IMR-90 (cell line): ENCODE data around the gene DPH7. TPM values are rescaled to one million over a fixed set of nuclear protein-coding genes. Genes with fewer than 3 reads are reported as not detected.

Experiments
- ATAC-seq: fragments of 200-7000 bp; cut with Tn5 transposase; 2 replicates; pipeline ENCODE4 v1.9.1; 2020; ENCODE audit warnings: low read depth, mild to moderate bottlenecking, moderate library complexity
- BruUV-seq: library from RNA; stranded (reverse); fragments of 400-500 nt; replicated peaks from 2 replicates; lab custom pipeline; 2021; lab: Mats Ljungman, UMichigan
- CTCF ChIA-PET: fragments of 300-600 bp; formaldehyde crosslinking; extraction: SDS; loops from one replicate; lab custom pipeline; 2021; ENCODE audit warnings: antibody characterized with exemption; lab: Yijun Ruan, JAX
- POLR2A ChIA-PET: fragments of 300-600 bp; sonication (Branson Sonifier 250); formaldehyde crosslinking; loops from one replicate; lab custom pipeline; 2022; ENCODE audit warnings: antibody characterized with exemption; ENCODE audit not compliant: unreplicated experiment; lab: Charles Lee
- DNase-seq: peaks from one replicate; pipeline ENCODE4 v3.0.0; 2013
- H2AFZ ChIP-seq: replicated peaks from 2 replicates; pipeline ENCODE3; 2013; ENCODE audit warnings: low read length, mild to moderate bottlenecking; ENCODE audit not compliant: poor library complexity
- H2AK5ac ChIP-seq: 2 replicates; pipeline ENCODE4 v1.6.1; 2013; ENCODE audit warnings: low read depth, low read length, inconsistent platforms
- H2AK9ac ChIP-seq: replicated peaks from 2 replicates; pipeline ENCODE3; 2013; ENCODE audit warnings: mild to moderate bottlenecking, low read depth, low read length, moderate library complexity; ENCODE audit not compliant: poor library complexity
- H2BK120ac ChIP-seq: 2 replicates; pipeline ENCODE4 v1.6.1; 2013; ENCODE audit warnings: low read depth, low read length, inconsistent platforms
- H2BK15ac ChIP-seq: 3 replicates; pipeline ENCODE4 v1.6.1; 2013; ENCODE audit warnings: low read depth, low read length, inconsistent platforms
- H2BK20ac ChIP-seq: 2 replicates; pipeline ENCODE4 v1.6.1; 2013; ENCODE audit warnings: low read depth, mild to moderate bottlenecking, inconsistent platforms, low read length, moderate library complexity
- H2BK5ac ChIP-seq: 2 replicates; pipeline ENCODE4 v1.6.1; 2013; ENCODE audit warnings: mild to moderate bottlenecking, low read depth, low read length, inconsistent platforms; ENCODE audit not compliant: poor library complexity, severe bottlenecking
- H3K14ac ChIP-seq: replicated peaks from 2 replicates; pipeline ENCODE4 v1.6.1; 2013; ENCODE audit warnings: low read depth, low read length, inconsistent platforms
- H3K18ac ChIP-seq: 2 replicates; pipeline ENCODE4 v1.6.1; 2013; ENCODE audit warnings: low read depth, low read length, control low read depth
- H3K23ac ChIP-seq: 2 replicates; pipeline ENCODE4 v1.6.1; 2013; ENCODE audit warnings: low read depth, low read length, inconsistent platforms
- H3K27ac ChIP-seq: 2 replicates; pipeline ENCODE4 v1.5.1; 2013; ENCODE audit warnings: mild to moderate bottlenecking, control low read depth, low read length; ENCODE audit not compliant: insufficient read depth
- H3K27me3 ChIP-seq: 2 replicates; pipeline ENCODE4 v1.6.1; 2013; ENCODE audit warnings: low read length; ENCODE audit not compliant: control insufficient read depth, insufficient read depth
- H3K36me3 ChIP-seq: 2 replicates; pipeline ENCODE4 v1.6.1; 2013; ENCODE audit warnings: low read length, mixed read lengths; ENCODE audit not compliant: control insufficient read depth, insufficient read depth
- H3K4ac ChIP-seq: 2 replicates; pipeline ENCODE4 v1.6.1; 2013; ENCODE audit warnings: low read depth, low read length, inconsistent platforms
- H3K4me1 ChIP-seq: 2 replicates; pipeline ENCODE4 v1.6.1; 2013; ENCODE audit warnings: low read length, mixed read lengths; ENCODE audit not compliant: control insufficient read depth, insufficient read depth
- H3K4me2 ChIP-seq: 2 replicates; pipeline ENCODE4 v1.6.1; 2013; ENCODE audit warnings: low read depth, mild to moderate bottlenecking, control low read depth, low read length, moderate library complexity
- H3K4me3 ChIP-seq: 2 replicates; pipeline ENCODE4 v1.5.1; 2013; ENCODE audit warnings: low read depth, mild to moderate bottlenecking, control low read depth, low read length, moderate library complexity; ENCODE audit not compliant: insufficient read depth
- H3K56ac ChIP-seq: 2 replicates; pipeline ENCODE4 v1.6.1; 2013; ENCODE audit warnings: low read length, inconsistent platforms; ENCODE audit not compliant: insufficient read depth; ENCODE audit errors: extremely low read depth
- H3K79me1 ChIP-seq, 2 experiments: 2 replicates each; pipeline ENCODE4 v1.6.1; 2013; ENCODE audit warnings: low read length in 2 of 2, inconsistent platforms in 1 of 2, low read depth in 1 of 2
- H3K9ac ChIP-seq: 2 replicates; pipeline ENCODE4 v1.6.1; 2013; ENCODE audit warnings: low read depth, low read length, control low read depth
- H3K9me1 ChIP-seq: 2 replicates; pipeline ENCODE4 v1.6.1; 2013; ENCODE audit warnings: low read length, inconsistent platforms; ENCODE audit not compliant: insufficient read depth
- H3K9me3 ChIP-seq: 2 replicates; pipeline ENCODE4 v1.6.1; 2013; ENCODE audit warnings: low read length; ENCODE audit not compliant: control insufficient read depth, insufficient read depth
- H4K20me1 ChIP-seq: 2 replicates; pipeline ENCODE4 v1.6.1; 2013; ENCODE audit warnings: low read length, inconsistent platforms; ENCODE audit not compliant: insufficient read depth
- H4K5ac ChIP-seq: 2 replicates; pipeline ENCODE4 v1.6.1; 2013; ENCODE audit warnings: mild to moderate bottlenecking, low read depth, low read length, control low read depth
- H4K8ac ChIP-seq, 2 experiments: 2 replicates each; pipeline ENCODE4 v1.6.1; 2013; ENCODE audit warnings: low read depth in 2 of 2, low read length in 2 of 2, control low read depth in 1 of 2, inconsistent platforms in 1 of 2
- H4K91ac ChIP-seq: 2 replicates; pipeline ENCODE4 v1.6.1; 2013; ENCODE audit warnings: low read depth, low read length, inconsistent platforms; ENCODE audit not compliant: insufficient read depth
- BHLHE40 ChIP-seq: fragments of 150-350 bp; IDR thresholded peaks from 2 replicates; pipeline ENCODE4 v1.6.1; 2016; ENCODE audit warnings: mild to moderate bottlenecking, low read depth, low read length
- CEBPB ChIP-seq: IDR thresholded peaks from 2 replicates; pipeline ENCODE4 v1.6.1; 2012; ENCODE audit warnings: low read depth, low read length, improper control_type of control experiment
- CTCF ChIP-seq: conservative IDR thresholded peaks from 2 replicates; pipeline ENCODE4 v1.5.1; 2012; ENCODE audit warnings: mild to moderate bottlenecking, low read depth, low read length, improper control_type of control experiment
- MAZ ChIP-seq: IDR thresholded peaks from 2 replicates; pipeline ENCODE4 v1.6.1; 2012; ENCODE audit warnings: low read depth, mild to moderate bottlenecking, low read length, improper control_type of control experiment, moderate library complexity, borderline replicate concordance
- NFE2L2 ChIP-seq: fragments of 150-350 bp; IDR thresholded peaks from 2 replicates; pipeline ENCODE4 v1.6.1; 2016; ENCODE audit warnings: low read depth, mild to moderate bottlenecking, low read length
- POLR2A ChIP-seq: IDR thresholded peaks from 2 replicates; pipeline ENCODE4 v1.6.1; 2012; ENCODE audit warnings: mild to moderate bottlenecking, low read depth, low read length
- RCOR1 ChIP-seq: IDR thresholded peaks from 2 replicates; pipeline ENCODE4 v1.6.1; 2012; ENCODE audit warnings: mild to moderate bottlenecking, low read length, improper control_type of control experiment; ENCODE audit not compliant: insufficient replicate concordance
- SMC3 ChIP-seq: fragments of 150-350 bp; IDR thresholded peaks from 2 replicates; pipeline ENCODE4 v1.6.1; 2016; ENCODE audit warnings: low read depth, mild to moderate bottlenecking, antibody characterized with exemption, low read length, moderate library complexity
- WGBS, 2 experiments: methylation state at CpG; one replicate each; pipeline versions ENCODE4 v1.1.5 to v1.1.7; 2013; ENCODE audit warnings: missing lambda C conversion rate in 2 of 2; ENCODE audit not compliant: insufficient read length in 1 of 2; ENCODE audit errors: extremely low coverage in 2 of 2; 5-methylcytosine and 5-hydroxymethylcytosine counted together
- dilution Hi-C: fragments of 300-500 bp; cut with HindIII; formaldehyde crosslinking; loops from one replicate; pipeline ENCODE4 v1.14.3; 2018; ENCODE audit warnings: low sequenced_read_pairs; ENCODE audit not compliant: unreplicated experiment
- in situ Hi-C: fragments of 300-500 bp; cut with MboI; formaldehyde crosslinking; loops from 3 replicates; pipeline ENCODE4 v1.14.3; 2019; ENCODE audit warnings: low sequenced_read_pairs, inconsistent platforms, mixed read lengths
- intact Hi-C: fragments of 100-400 bp; cut with micrococcal nuclease; formaldehyde crosslinking; loops from 2 replicates; pipeline ENCODE4 v1.10.0; 2022
- polyA plus RNA-seq, 3 experiments: library from polyadenylated mRNA; depleted of rRNA; stranded (reverse); fragments of >200 nt; gene quantifications; 2 replicates each; pipeline ENCODE4 v1.2.3, GENCODE V29; 2012; ENCODE audit warnings: low replicate concordance in 1 of 3
- total RNA-seq: library from RNA; depleted of rRNA; stranded (reverse); fragments of >200 nt; gene quantifications from 2 replicates; pipeline ENCODE4 v1.2.3, GENCODE V29; 2012

Gene DPH7
- total and polyA plus RNA-seq, 2 of the 4 experiments (the other 2 are of a cell fraction) = 12.5 to 33.7 TPM

- H4K20me1 ChIP-seq = peaks cover 12% of the 10 kb centered on the region; the same call in 1 of the 2 replicates
- no peak for ATAC-seq
- 83% methylated on average over 10 of the region's 24 CpGs; no CpG with 5 or more reads in 1 of the 2 experiments for WGBS, 2 experiments
Observed at GRCh38 chr9:137556069-137556838, 22.5 kb downstream of the DPH7 start.

More at GRCh38 chr9:137556069-137556838, 22.5 kb downstream of the DPH7 start:
- Histone ChIP-seq H3K79me1 (peaks cover 13 to 33% of the 10 kb centered on the region in 2 experiments), H3K9me1 (no peaks in the 10 kb centered on the region), H2AFZ (no peak overlapping the region), H3K23ac (no peak overlapping the region), H3K27ac (no peak overlapping the region), H3K56ac (no peak overlapping the region), H3K4me1 (peaks cover 3% of the 10 kb centered on the region; the same call in 1 of the 2 replicates), H2BK120ac (no peak overlapping the region), H4K8ac (no peak overlapping the region), H2BK5ac (no peak overlapping the region), H3K18ac (no peak overlapping the region), H3K27me3 (no peaks in the 10 kb centered on the region), H3K36me3 (peaks cover 34% of the 10 kb centered on the region), H2BK20ac (no peak overlapping the region), H4K5ac (no peak overlapping the region), H3K9me3 (no peaks in the 10 kb centered on the region), H3K4me3 (no peak overlapping the region), H3K4me2 (no peak overlapping the region), H3K4ac (no peak overlapping the region), H2AK5ac (no peak overlapping the region), H4K91ac (no peak overlapping the region), H2BK15ac (no peak overlapping the region), H3K9ac (no peak overlapping the region), H3K14ac (no peak overlapping the region), H2AK9ac (no peak overlapping the region)
- TF ChIP-seq NFE2L2 (no peak), POLR2A (no peak), MAZ (no peak), SMC3 (no peak), CTCF (no peak), BHLHE40 (no peak), RCOR1 (no peak), CEBPB (no peak)
- DNase-seq = no peak
- ChIA-PET POLR2A (no interaction called here), CTCF (no interaction called here)
- dilution Hi-C loops = no loop called here
- BruUV-seq = no TSS peak
- intact Hi-C loops = no loop called here
- in situ Hi-C loops = no loop called here
